Inflammatory macrophage treated with lipopolysaccharide for 4 hours (primary cell): Measurements from ENCODE around the gene MRPL28.
"Not testable (repeated sequence)": the region's sequence is repeated elsewhere in the genome, so short reads cannot be mapped to it uniquely, and the experiment has no call there.

ENCODE experiments used
- DNase-seq: peaks from one replicate; pipeline ENCODE4 v3.0.0-alpha.2; 2020

The MRPL28 gene

DNA sequence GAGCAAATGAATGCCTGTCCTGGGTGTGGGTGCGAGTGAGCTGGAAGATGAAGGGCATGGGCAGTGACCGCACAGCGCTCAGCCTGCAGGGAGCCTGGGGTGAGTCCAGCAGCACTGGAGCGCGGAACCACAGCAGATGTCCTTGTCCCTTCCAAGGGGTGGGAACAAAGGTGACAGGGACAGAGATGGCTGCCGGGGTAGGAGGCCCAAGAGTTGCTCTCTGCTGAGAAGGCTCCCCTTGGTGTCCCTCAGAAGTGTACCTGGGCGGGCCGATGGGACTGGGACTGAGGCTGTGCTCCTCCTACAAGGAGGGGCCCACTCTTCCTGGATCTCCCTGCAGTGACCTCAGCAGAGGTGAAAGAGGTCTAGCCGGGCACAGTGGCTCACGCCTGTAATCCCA is 19.0 kb upstream of the MRPL28 start:
- DNase-seq: no peak

DNA sequence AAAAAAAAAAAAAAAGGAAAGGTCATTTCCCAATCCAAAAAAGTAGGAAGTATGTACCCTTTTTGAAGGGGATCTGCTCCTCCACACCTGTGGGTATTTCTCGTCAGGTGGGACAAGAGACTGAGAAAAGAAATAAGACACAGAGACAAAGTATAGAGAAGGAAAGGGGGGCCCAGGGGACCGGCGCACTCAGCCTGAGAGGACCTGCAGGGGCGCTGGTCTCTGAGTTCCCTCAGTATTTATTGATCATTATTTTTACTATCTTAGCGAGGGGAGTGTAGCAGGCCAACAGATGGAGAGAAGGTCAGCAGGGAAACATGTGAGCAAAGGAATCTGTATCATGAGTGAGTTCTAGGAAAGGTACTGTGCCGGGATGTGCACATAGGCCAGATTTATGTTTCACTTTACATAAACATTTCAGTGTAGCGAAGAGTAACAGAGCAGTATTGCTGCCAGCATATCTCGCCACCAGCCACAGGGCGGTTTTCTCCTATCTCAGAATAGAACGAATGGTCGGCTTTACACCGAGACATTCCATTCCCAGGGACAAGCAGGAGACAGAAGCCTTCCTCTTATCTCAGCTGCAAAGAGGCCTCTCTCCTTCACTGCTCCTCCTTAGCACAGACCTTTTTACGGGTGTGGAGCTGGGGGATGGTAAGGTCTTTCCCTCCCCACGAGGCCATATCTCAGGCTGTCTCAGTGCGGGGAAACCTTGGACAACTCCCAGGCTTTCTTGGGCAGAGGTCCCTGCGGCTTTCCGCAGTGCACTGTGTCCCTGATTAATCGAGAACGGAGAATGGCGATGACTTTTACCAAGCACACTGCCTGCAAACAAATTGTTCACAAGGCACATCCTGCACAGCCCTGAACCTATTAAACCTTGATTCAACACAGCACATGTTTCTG is 17.7 kb upstream of the MRPL28 start:
- DNase-seq: not testable (repeated sequence)

DNA sequence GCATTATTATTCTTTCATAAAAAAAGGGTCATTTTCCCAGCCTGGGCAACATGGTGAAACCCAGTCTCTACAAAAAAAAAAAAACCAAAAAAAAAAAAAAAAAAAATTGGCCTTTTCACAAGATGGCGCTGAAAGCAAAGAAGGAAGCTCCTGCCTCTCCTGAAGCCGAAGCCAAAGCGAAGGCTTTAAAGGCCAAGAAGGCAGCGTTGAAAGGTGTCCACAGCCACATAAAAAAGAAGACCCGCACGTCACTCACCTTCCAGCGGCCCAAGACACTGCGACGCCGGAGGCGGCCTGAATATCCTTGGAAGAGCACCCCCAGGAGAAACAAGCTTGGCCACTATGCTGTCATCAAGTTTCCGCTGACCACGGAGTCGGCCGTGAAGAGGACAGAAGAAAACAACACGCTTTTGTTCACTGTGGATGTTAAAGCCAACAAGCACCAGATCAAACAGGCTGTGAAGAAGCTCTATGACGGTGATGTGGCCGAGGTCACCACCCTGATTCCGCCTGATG is 16.4 kb upstream of the MRPL28 start:
- no peak for DNase-seq

DNA sequence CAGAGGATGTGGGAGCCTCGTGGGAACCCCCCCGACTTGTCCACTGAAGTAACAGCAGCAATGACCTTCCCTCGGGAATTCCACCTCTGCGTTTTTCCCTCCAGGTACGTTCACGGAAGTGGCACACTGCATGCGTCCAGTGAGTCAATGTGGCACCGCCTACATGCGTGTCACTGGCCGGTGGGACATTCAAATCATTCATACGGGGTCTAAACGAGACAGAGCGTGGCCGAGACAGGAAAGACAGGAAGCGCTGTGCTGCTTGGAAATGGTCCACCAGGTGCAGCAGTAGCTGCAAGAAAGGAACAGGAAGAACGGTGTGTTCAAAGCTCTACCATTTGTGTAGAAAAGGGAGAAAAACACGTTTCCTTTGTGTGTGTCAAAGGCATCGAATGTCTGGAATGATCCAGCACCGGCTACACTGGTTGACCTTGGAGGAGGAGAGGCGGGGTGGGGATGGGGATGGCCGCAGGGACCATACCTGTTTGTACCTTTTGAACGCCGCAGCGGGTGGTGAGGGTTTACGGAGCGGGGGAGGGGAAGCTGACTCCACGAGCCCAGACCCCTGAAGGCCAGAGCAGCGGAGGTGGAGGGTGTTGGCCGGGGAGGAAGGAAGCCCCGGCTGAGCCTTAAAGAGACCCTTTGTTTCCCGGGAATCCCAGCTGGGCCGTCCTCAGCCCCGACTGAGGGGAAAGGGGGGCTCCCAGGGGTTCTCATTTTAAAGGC is 13.2 kb upstream of the MRPL28 start:
- DNase-seq: peak; percentile 32

DNA sequence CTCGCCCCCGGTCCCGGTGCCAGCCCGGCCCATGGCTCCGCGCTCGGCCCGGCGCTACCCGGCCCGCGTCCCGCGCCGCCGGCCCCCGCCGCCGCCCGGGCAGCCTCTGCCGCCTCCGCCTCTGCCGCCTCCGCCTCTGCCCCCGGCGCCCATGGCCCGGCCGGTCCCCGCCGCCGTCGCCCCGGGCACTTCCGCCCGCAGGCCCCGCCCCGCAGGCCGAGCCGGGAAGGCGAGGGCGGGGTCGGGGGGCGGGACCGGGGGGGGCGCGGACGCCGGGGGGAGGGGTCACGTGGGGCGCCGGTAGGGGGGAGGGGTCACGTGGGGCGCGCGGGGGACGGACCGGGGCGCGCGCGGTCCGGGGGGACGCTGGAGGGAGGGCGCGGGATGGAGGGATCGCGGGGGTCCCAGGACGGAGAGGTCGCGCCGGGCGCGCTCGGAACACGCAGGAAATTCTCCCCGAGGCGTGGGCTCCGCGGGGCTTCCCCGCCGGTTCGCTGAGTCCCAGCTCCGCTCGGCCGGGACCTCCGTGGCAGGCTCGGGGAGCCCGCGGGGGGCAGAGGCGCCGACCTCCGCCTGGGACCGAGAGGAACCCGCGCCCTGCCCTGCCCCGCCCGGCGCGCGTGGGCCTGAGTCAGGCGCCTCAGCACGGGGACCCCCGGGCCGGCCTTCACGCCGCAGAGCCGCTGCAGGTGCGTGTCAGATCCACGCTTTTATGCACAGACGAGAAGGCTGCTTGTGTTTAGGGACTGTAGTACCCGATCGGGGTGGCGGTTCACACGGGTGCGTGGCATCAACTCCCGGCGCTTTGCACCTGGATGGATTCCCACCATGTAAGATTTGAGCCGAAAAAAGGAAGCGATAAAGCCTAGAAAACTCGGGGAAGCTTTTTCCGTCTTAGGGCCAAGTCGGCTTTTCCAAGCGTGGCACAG is 11.7 kb upstream of the MRPL28 start, which contains the start of gene PGAP6:
TSS of gene PGAP6 (minus strand) at position 190 of the 929 bp plus-strand sequence. CDS start at position 33, 157 bp downstream.
- DNase-seq: peak; percentile 80

DNA sequence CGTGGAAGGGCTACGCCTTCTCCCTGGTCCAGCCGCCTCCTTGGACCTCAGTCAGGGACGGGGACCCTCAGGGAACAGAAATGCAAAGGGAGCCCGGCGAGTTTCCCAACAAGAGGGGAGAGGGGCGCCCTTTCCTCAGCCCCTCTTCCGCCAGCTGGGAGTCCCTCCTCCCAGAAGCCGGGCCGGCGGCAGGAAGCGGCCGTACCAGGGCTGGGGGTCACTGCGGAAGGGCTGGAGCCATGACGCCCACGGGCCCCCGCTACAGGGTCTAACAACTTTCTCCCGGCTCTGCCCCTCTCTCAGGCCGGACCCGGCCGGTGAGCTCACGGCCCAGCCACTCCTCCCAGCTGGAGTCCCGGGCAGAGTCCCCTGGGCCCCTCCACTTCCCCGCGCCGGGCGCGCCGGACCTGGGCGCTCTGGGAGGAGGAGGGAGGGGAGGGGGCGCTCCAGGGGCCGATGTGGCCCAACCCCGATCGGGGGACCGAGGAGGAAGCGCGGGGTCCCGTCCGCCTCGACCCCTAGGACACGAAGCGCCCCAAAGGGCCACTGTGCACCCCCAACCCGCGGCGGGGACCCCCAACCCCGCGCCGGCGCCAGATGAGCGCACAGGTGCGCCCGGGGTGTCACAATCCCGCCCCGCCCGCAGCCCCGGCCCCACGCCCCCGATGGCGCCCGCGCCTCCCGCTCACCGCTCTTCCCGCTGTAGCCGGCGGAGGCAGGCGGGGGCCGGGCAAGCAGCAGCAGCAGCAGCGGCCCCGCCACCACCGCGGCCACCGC is 10.9 kb upstream of the MRPL28 start:
- DNase-seq: peak; percentile 16

DNA sequence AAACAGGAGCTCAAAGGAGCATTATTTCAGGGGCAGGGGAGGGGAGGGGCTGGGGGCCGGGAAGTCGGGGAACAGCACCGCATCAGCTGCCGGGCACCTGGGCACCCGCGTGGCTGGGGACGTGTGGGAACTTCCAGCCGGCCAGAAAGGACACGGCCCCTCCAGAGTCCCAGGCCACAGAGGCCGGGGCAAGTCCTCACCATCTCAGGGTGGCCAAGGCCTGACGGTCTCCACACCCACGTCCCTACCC is 10.3 kb upstream of the MRPL28 start:
- no peak for DNase-seq

DNA sequence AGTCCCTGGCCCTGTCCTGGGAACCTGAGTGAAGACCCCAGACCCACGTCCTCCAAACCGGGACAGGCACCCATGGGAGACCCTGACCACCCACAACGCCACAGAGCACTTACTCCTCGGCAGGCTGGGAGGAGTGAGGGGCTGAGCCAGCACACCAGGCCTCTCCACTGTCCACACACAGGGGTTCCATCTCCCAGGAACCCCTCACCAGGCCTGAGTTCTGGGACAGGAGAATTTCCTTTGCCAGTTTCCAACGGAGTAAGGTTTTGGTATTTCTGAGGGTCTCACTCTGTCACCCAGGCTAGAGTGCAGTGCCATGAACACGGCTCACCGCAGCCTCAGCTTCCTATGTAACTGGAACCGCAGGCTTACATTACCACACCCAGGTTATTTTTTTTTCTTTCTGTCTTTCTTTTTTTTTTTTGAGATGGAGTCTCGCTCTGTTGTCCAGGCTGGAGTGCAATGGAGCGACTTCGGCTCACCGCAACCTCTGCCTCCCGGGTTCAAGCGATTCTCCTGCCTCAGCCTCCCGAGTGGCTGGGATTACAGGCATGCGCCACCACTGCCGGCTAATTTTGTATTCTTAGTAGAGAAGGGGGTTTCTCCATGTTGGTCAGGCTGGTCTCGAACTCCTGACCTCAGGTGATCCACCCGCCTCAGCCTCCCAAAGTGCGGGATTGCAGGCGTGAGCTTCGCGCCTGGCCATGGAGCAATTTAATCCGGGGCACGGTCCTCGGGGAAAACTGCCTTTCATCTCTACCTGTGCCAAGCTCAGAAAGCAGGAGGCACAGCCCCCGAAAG is 9.8 kb upstream of the MRPL28 start:
- no peak for DNase-seq

DNA sequence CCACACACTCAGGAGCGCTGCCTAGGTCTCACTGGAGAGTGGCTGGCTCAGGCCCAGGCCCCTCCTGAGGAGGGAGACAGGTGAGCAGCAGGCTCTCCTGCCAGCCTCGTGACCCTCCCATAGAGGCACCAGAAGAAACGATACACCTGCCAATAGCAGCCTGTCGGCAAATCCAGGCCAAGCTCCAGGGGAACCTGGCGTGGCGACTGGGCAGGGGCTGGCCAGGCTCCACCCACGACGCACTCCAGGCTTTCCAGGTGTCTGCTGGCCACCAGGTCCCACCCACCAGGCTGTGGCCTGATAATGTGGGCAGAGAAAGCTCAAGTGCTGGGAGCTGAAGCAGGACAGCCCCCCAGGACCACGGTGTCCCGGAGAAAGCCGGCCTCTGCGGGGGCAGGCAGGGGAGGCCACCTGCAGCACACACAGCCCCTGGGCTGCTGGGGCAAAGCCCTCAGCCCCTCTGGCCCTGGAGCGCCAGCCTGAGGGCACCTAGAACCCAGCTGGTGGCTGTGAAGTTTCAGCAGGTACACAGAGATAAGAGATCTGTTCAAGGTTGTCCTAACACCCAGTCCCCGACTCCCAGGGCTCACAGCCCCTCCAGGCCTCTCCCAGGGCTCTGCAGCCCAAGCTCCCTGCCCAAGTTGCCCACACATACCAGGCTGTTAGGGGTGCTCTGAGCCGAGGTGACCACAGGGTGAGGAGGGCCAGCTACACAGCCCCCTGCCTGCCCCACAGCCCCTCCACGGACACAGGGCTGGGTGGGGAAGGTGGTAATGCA is 9.0 kb upstream of the MRPL28 start:
- no peak for DNase-seq

DNA sequence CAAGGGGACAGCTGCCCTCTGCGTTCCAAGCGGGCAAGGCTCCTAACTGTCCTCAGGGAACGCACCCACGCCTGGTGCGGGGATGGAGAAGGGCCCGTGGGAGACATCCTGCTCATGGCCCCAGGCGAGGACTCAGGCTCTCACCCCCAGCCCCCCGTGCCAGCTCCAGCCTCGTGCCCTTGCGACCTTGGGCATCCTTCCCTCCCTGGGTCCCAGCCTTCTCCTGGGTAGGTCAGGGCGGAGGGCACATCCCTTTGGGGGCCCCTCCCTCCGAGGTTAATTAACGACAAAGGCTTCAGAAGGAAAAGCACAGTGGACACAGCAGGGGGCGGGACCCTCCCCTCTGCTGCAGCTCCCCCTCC is 8.5 kb upstream of the MRPL28 start:
- no peak for DNase-seq

DNA sequence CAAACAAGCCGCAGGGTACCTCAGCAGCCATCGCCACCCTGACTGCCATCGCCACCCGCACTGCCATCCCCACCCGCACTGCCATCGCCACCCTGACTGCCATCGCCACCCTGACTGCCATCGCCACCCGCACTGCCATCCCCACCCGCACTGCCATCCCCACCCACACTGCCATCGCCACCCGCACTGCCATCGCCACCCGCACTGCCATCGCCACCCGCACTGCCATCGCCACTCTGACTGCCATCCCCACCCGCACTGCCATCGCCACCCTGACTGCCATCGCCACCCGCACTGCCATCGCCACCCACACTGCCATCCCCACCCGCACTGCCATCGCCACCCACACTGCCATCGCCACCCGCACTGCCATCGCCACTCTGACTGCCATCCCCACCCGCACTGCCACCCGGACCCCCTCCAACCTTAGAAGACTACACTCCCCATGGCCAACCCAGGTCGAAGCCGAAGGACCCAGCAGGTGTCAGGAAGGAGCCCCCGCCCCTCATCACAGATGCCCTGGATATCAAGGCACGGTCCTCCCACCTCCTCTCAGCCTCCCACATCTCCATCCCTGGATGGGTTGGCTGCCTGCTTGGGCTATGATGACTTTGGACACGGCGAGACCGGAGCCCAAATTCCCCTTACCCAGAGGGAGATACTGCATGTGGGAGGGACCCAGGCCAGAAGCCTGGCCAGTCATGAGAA is 7.9 kb upstream of the MRPL28 start:
- DNase-seq: not testable (repeated sequence)

DNA sequence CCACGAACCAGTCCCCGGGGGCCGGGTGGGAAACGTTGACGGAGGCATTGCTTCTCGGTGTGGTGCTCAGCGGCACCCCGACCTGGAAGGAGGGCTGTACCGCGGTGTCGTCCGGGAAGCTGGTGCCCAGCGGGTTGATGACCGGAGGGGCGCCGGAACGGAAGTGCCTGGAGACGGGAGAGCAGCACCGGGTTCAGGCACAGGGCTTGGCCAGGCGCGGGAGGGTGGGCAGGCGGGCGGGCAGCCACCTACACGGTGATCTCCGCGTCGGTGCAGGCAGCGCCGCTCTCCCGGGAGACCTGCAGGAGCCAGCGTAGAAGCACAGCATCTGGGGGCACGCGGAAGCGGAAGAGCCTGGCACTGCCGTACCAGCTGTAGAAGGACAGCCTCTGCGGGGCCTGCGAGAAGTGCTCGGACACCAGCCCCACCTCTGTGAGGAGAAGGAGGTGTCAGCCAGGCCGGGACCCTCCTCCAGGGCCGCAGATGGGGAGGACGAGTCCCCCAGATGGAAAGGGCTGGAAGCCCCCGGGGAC is 7.1 kb upstream of the MRPL28 start:
- no peak for DNase-seq

DNA sequence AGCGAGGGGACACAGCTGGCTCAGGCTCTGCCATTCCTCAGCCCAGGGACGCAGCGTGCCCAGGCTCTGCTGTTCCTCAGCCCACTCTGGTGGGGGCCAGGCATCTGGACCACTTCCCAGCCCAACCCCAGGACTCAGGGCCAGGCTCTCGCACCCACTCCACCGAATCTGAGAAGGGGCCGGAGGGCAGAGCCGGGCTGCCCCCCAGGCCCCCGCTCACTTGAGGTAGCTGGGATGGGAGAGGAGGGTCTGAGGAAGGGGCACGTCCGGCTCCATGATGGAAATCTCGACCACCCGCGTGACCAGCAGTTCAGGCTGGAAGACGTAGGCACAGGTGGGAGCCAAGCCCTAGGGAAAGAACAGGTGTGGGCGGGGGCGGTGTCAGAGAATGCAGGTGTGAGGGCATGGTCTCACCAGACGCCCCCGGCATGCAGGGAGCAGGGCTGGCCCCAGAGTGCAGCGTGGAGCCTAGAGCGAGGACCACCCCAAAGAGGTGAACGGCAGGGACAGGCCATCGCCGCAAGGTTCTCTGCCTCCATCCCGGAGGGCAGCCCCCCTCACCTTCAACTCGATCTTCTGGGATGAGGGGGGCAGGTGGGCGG is 6.6 kb upstream of the MRPL28 start:
- DNase-seq: no peak

DNA sequence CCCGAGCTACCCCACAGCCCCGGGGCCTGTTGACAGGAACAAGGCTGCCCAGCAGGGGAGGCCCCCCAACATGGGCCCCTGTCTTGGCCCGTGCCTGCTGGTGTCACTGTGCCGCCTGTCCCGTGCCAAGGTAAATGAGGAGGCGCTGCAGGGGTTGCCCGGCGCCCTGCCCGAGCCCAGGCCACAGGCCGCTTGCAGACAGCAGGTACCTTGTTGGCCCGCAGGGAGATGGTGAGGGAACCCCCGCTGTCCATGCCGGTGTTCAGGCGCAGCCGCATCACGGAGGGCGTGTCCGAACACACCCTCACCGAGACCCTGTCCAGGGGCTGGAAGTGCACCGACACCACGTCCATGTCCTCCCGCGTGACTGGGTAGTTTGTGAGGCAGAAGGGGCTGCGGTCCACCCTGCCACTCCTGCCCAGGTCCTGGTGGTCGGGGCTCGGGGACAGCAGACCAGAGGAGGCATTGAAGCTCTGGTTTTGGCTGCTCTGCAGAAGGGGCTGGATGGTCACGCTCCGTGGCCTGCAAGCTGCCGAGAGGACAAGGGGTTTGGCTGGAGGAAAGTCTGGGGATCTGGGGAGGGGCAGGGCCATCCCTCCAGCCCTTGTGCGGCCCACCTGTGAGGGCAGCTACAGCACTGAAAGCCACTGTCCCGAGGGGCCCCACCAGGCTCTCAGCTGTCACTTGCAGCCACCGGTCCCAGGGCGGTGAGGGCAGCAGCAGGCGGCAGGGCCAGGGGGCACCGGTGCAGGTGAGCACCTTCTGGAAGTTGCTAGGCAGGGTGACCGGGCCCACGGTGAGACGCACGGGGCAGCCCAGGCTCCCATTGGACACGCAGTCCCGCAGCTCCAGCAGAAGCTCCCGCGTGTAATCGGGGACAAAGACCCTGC is 5.8 kb upstream of the MRPL28 start:
- no peak for DNase-seq

DNA sequence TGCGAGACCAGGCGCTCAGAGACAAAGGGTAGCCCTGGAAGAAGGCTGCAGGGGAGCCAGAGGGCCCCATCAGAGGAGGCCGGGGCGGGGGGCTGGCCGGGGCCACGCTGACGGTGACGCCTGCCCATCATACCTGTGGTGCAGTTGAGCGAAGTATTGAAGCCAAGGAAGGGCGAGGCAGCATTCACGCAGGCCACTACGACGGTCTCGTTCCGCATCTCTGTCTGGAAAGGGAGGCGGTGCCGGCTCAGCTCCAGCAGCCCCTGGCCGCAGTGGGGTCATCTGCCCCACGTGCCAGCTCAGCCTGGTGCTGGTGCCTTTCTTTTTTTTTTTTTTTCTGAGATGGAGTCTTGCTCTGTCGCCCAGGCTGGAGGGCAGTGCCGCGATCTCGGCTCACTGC is 4.9 kb upstream of the MRPL28 start:
- no peak for DNase-seq

DNA sequence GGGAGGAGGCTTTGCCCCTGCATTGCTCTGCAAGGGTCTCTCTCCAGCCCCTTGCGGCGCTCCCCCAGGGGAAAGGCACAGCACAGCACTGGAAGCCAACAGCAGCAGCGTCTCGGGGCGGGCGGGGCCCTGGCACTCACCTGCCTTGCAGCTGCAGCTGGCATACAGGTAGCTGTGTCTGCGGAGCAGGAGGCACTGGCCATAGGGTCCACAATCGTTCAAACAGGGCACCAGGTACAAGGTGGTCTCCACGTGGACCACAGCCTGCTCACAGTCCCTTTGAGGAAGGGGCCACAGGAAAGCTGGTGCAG is 4.2 kb upstream of the MRPL28 start:
- DNase-seq: no peak

DNA sequence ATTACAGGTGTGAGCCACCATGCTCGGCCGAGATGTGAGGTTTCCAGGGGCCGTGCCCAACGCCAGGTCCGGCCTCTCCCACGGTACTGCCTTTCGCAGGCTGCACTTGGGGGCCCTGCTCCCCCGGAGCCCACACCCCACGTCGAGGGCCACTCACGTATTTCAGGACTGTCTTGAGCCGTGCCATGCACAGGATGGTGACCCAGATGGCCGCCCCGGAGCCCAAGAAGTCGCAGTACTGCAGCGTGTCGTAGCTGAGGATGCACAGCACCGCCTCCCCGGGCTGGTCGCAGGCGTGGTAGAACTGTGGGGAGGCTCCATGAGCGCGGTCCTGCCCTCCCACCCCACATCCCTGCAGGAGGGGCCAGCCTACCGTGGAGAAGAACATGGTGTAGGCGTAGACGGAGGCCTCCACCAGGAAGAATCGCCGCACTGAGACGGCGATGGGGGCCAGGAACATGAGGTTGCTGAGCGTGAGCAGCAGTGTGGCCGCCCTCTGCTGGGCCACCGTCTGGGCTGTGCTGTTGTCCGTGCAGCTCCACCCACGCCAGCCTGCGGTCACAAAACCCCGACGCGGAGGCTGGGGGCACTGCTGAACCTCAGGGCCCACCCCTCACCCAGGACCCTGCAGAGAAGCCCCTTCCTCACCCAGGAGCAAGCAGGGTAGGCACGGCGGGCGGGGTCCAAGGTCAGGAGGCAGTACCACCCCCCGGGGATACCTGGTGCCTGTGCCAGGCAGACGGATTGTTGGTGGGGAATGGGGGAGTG is 3.7 kb upstream of the MRPL28 start:
- no peak for DNase-seq
